NCI-H128 (cell line): ENCODE measurements around the gene TBX15.

Experiments
- DNase-seq: peaks from one replicate; lab custom pipeline; 2025; ENCODE audit not compliant: unreplicated experiment; lab: John Stamatoyannopoulos, UW

The TBX15 gene

GRCh38 chr1:118988186-118989005 lies at the start of gene TBX15:
TSS of gene TBX15 (minus strand) at chr1:118988343. CDS start at chr1:118987795, 548 bp downstream.
- DNase-seq, result no peak

- DNase-seq, result no peak
Measured at GRCh38 chr1:119034359-119034758, 46.2 kb upstream of the TBX15 start.

GRCh38 chr1:119032986-119033385 lies 44.8 kb upstream of the TBX15 start:
- no peak for DNase-seq

DNA sequence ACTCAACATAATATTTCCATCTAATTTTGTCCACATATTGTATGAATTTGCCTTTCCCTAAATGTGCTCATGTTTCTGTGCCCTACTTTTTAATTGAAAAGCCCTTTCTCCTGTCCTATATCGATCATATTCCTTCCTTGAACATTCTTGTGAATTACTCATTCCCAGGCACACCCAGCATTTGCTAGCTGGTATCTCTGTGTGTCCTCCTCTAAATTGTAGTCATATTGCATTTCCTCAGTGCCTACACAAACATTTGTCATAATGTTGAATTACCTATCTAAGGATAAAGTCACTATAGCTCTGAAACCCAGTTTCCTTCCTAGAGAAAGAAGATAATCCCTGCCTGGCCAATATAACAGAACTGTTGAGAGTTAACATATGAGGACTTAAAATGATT lies 39.6 kb upstream of the TBX15 start:
- DNase-seq, result no peak

DNA sequence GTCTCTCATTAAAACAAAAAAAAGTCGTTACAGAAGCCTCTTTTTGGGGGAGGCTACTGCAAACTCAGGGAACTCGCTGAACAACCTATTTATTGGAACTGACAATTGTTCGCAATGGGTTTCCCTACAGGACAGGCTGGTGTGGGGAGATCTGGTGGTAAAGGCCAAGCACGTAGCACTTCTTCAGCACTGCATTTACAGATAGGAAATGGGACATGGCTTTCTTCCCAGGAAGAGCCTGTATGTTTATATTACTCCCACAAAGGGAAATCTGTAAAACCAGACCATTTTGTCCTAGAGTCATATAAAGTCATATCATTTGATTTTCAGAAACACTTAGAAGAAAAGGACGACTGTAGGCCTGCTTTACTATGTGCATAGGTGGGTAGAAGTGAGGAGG lies 38.8 kb upstream of the TBX15 start:
- no peak for DNase-seq

GRCh38 chr1:119015547-119015946 lies 27.4 kb upstream of the TBX15 start:
- no peak for DNase-seq

DNA sequence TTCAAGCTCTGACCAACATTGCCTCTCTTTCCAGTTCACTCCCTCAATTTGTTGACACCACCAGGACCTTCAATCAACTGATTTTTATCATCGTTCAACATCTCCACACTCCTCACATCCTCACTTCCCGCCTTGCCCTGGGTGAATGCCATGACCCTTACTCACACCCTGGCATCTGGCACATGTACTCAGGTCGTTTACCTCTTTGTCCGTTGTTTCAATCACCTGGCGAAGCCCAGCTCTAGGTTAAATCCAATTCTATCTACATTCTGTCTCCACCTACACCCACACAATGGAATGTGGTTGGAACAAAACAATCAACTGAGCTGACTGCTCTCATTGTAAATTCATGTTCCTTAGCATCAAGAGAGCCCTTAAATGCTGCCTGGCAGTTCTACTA lies 24.2 kb upstream of the TBX15 start:
- DNase-seq, result no peak

DNA sequence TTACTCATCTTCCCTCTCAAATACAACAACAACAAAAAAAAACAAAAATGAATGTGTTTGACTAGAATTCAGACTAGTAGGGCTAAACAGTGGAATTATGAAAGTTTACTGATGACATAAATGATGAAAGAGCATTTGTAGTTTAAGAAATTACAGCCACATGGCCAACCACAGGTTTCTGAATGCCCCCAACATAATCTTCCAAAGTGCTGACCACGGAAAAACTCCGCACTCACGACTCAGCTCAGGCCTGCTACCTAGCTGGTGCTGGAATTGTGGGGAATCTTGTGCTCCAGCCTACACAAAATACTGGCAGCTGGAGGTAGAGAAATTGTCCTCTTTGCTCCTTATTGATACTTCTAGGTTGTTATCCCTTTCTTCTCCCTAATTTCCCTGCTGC lies 23.6 kb upstream of the TBX15 start:
- no peak for DNase-seq

GRCh38 chr1:119011116-119011515 lies 23.0 kb upstream of the TBX15 start:
- no peak for DNase-seq

GRCh38 chr1:119010201-119010600 lies 22.1 kb upstream of the TBX15 start:
- DNase-seq, result no peak

- no peak for DNase-seq
Measured at GRCh38 chr1:119009312-119009655, 21.1 kb upstream of the TBX15 start.

- DNase-seq, result no peak
Measured at GRCh38 chr1:119008483-119009311, 20.6 kb upstream of the TBX15 start.

- no peak for DNase-seq
Measured at GRCh38 chr1:119007670-119008482, 19.7 kb upstream of the TBX15 start.

GRCh38 chr1:119007339-119007669 lies 19.2 kb upstream of the TBX15 start:
- no peak for DNase-seq

DNA sequence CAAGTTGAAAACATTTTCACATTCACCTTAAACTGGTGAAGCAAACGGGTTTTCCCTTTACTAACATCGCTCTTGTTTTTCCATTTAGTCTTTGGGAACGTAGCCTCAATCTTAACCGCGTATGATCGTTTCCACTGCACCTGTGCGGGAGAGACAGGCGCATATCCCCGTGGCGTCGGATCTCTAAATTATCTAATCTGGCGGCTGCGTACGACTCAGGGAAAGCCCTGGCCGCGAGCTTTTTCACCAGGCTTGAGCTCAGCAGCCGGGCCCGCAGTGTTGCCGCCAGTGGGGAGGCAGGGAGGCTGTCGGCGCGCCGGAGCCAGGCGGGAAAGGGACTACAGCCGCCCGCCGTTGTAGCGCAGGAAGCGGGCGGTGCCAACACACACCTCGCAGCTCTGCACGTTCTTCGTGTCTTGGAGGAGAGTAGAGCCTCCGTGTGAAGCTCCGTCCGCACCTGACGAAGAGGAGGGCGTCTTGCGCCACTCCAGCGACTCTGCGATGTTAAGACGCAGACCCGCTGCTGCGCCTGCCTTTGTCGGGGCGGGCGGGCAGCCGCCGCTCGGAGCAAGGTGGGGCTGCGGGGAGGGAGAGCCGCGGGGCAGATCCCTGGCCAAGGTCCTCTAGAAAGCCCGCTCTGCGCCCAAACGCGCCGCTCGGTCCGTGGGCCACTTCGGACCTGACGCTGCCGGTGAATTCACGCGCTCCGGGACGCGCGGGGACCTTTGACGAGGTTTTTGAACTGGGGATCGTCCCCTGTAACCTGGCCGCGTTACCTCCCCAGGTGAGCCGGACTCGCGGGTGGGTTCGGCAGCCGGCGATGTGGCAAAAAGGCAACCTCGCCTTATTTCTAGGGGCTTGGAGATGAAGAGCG lies 18.5 kb upstream of the TBX15 start:
- no peak for DNase-seq

GRCh38 chr1:119005724-119006405 lies 17.7 kb upstream of the TBX15 start:
- DNase-seq, result no peak

GRCh38 chr1:119004781-119005180 lies 16.6 kb upstream of the TBX15 start:
- DNase-seq, result no peak

GRCh38 chr1:119004129-119004527 lies 16.0 kb upstream of the TBX15 start:
- no peak for DNase-seq

- DNase-seq, result no peak
Measured at GRCh38 chr1:119003413-119004128, 15.4 kb upstream of the TBX15 start.
